NCI-H187 (cell line): ENCODE measurements around the gene TUSC1.
"Not testable (repeated sequence)": the region's sequence is repeated elsewhere in the genome, so short reads cannot be mapped to it uniquely, and the experiment has no call there.

Experiments used
- DNase-seq, 2 experiments: peaks; one replicate each; lab custom pipeline; 2025; lab: John Stamatoyannopoulos, UW

The TUSC1 gene

DNA sequence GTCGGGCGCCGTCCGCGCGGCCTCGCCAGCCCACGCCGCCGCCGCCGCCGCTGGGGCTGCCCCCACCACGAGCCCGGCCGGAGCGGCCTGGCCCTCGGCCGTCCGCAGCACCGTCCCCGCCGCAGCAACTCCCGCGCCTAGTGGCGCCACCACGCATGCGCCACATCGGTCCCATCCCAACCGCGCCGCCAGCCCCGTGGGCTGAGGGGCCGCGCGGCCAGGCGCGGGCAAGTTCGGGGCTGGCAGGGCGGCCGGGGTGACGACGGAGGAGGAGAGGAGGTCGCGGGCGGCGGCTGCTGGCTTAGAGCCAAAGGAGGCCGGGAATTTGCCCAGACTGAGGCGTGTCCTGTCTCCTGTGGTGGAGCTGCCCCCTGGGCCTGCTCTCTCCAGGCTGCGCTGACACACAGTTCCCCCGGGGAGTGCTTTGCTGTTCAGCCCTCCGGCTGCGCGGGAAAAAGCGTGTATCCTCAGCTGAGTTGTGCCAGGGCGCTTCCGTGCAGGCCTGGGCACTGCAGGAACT is at the start of gene TUSC1:
Gene TUSC1 (minus strand): TSS at position 298 of the 520 bp plus-strand sequence. CDS start 132 bp downstream, at position 166.
- peak in 1 of 2 experiments; percentile 28 for DNase-seq

- no peak for DNase-seq
Observed at GRCh38 chr9:25726871-25727410, 48.7 kb upstream of the TUSC1 start.

GRCh38 chr9:25724424-25724823 is 46.2 kb upstream of the TUSC1 start:
- DNase-seq: no peak

DNA sequence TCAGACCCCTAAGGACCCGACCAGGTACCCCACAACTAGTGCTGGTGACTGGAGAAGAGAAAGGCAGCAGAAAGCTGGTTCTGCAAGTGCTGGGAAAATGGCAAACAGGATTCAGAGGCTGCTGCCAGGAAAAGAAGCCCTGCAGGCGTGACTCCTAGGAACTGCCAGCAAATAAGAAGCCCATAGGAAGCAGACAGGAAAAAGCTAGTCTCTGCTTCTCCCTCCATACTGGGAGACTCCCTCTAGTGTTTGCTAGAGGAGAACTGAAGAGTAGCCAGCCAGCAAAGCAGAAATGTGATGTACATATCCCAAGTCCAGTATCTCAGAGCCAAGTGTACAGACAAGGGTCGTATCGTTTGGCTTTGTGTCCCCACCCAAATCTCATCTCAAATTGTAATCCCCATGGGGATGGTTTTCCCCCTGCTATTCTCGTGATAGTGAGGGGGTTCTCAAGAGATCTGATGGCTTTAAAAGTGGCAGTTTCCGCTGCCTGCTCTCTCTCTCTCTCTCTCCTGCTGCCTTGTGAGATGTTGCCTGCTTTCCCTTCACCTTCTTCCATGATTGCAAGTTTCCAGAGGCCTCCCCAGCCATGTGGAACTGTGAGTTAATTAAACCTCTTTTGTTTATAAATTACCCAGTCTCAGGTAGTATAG is 38.1 kb upstream of the TUSC1 start:
- DNase-seq: no peak

DNA sequence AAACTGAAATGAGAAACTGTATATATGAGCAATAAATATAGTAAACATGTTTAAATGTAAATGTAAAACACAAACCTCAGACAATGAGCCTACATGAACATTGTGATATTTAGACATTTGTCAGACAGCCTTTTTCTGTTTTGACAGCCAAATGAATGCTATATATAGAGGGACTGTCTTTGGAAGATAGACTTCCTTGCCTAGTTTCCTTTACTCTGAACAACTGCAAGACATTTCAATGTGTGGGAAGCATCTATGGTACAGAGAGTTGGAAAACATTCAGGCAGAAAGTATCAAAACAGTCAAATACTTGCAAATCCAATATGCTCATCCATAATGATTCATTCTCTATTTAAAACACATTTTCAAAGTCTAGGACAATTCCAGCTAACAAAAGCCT is 31.7 kb upstream of the TUSC1 start:
- no peak for DNase-seq

- DNase-seq: no peak
Observed at GRCh38 chr9:25704800-25705199, 26.6 kb upstream of the TUSC1 start.

DNA sequence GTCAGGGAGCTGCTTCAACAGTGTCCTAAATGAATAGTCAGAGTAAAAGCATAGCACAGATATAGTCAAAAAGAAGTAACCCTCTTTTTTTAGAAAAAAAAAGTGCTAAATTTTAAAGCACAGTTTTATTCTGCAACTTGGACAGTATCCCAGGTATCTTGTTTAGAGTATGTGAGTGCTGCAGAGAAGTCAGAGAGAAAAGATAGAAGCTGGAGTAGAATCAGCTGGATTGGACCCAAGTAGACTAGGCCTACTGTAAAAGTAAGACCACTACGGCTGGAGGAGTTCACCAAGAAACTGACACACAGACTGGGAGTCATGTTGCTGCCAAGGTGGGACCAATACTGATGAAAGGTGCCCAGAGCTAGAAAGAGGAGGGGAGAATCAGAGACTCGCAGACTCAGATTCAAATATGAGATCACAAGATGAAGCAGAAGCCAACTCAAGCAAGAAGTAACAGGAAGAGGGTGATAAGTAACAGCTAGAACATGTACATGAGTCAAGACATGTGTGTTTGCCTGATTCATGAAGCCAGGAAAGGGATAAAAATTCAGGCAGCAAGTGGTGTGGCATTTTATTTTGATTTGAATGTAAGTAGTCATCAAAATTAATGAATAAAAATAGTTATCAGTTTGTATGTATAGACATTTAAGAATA is 25.6 kb upstream of the TUSC1 start:
- no peak for DNase-seq

DNA sequence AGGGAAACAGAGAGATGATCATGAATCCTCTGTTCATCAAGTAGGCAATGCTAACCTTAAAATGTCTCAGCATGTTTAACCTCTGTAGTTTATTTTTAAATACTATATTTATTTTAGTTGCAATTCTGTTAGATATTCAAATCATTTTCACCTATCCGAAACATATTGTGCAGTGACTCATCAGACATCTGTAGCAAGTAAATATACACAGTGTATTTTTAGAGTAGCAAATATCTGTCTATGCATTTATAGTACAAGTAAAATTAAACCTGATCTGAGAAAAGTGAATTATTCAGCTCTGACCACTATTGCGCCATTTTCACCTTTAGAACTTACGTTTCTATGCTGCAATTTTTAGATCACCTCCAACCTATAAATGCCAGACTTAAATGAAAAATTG is 24.3 kb upstream of the TUSC1 start:
- no peak for DNase-seq

DNA sequence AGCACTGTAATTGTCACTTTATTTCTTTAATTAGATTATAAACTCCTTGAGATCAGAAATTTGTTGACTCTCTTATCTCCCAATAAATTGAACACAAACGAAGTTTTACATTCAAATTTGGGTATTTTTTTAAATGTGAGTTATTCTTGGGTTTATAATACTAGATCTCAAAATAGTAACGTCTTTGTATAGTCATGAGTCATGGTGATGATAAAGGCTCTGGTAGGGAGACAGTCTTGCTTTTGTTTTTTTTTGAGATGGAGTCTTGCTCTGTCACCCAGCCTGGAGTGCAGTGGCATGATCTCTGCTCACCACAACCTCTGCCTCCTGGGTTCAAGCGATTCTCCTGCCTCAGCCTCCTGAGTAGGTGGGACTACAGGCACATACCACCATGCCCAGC is 22.7 kb upstream of the TUSC1 start:
- DNase-seq: not testable (repeated sequence)

GRCh38 chr9:25700430-25700829 is 22.2 kb upstream of the TUSC1 start:
- DNase-seq: no peak

- DNase-seq: no peak
Observed at GRCh38 chr9:25691786-25692185, 13.5 kb upstream of the TUSC1 start.

- DNase-seq: no peak
Observed at GRCh38 chr9:25684321-25684720, 6.1 kb upstream of the TUSC1 start.

- no peak for DNase-seq
Observed at GRCh38 chr9:25681266-25681665, 3.0 kb upstream of the TUSC1 start.

- DNase-seq: no peak
Observed at GRCh38 chr9:25678846-25679360, 659 bp upstream of the TUSC1 start.

GRCh38 chr9:25677301-25678146 is 720 bp downstream of the TUSC1 start:
- DNase-seq: peak in 1 of 2 experiments; percentile 16

GRCh38 chr9:25675858-25676257 is 2.4 kb downstream of the TUSC1 start:
- not testable (repeated sequence) for DNase-seq

GRCh38 chr9:25658571-25658970 is 19.7 kb downstream of the TUSC1 start:
- DNase-seq: no peak

DNA sequence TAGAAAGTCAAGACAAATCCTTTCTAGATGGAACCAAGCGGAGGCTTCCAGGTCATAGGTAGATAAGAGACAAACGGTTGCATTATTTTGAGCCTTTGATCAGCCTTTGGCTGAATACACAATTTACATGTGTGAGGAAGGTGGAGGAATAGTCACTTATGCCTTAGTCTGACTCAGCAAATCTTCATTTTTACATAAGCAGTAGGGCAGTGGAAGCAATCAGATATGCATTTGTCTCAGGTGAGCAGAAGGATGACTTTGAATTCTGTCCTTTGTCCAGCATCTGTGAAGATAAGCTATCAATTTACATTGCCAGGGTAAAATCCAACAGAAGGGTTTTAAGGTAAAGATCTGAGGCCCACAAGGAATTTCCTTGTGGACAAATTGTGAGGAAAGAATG is 23.8 kb downstream of the TUSC1 start:
- DNase-seq: no peak

DNA sequence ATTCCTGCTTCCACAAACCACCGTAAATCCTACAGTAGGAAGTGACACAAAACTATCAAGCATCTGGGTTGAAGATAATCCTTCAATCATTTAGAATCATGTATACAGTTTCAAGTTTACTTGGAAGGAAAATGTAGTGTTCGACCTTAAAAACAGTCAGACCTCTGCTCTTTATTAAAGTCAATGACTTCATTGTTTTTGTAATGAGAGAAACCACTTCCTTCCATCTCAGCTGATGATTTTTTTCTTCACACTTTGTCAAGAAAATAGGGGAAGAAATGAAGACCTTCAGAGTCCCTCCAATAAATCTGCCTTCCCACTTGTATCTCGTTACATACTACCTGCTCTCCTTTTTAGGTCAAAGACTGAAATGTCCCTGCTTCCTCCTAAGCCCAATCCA is 30.1 kb downstream of the TUSC1 start:
- no peak for DNase-seq

DNA sequence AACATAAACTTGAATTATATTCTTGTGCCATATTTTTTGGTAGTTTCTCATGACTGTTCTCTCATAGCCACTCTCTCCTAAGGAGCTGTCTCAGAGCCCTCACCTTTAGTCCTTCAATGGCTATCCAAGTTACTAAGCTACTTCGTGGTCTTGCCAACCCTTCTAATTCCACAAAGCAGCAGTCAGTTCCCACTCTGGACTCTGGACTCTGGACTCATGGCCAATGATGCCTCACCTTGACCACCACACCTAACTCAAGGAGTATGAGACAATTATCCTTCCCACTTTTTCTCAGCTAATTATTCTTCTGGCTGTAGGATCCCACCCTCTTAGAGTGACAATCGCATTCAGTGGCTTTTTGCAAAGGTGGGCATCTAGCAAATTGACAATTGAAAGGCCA is 42.2 kb downstream of the TUSC1 start:
- DNase-seq: no peak

GRCh38 chr9:25629231-25629630 is 49.0 kb downstream of the TUSC1 start:
- DNase-seq: no peak
